ENCODE measurements around the gene CELF1.
"Not testable (repeated sequence)": the region's sequence is repeated elsewhere in the genome, so short reads cannot be mapped to it uniquely, and the experiment has no call there.

GRCh38 chr11:47562393-47562792 is 9.5 kb upstream of the CELF1 start:
- TF ChIP-seq POLR2A (IDR thresholded peaks at IDR 0.05; ENCODE audit: low read length); GATA1 (IDR thresholded peaks at IDR 0.05; ENCODE audit: low read depth, low read length): not testable (repeated sequence)
